Progenitor cell of endocrine pancreas (in vitro differentiated cells): ENCODE results near the gene PDE6C. TPM values are rescaled to one million over a fixed set of nuclear protein-coding genes. Genes with fewer than 3 reads are reported as not detected.

ENCODE experiments used
- DNase-seq: peaks from one replicate; pipeline ENCODE4 v3.0.0; 2021; ENCODE audit warnings: low spot score; ENCODE audit not compliant: unreplicated experiment
- H3K27ac Mint-ChIP-seq: 2 replicates; pipeline ENCODE4 v1.8.0; 2021; ENCODE audit warnings: mild to moderate bottlenecking, moderate library complexity, mixed read lengths
- H3K27me3 Mint-ChIP-seq: 2 replicates; pipeline ENCODE4 v1.8.0; 2021; ENCODE audit warnings: mixed read lengths
- H3K36me3 Mint-ChIP-seq: 2 replicates; pipeline ENCODE4 v1.8.0; 2022; ENCODE audit warnings: mixed read lengths; ENCODE audit not compliant: insufficient read depth
- H3K4me1 Mint-ChIP-seq: 2 replicates; pipeline ENCODE4 v1.8.0; 2021; ENCODE audit warnings: low read depth, mixed read lengths
- H3K4me3 Mint-ChIP-seq: 2 replicates; pipeline ENCODE4 v1.8.0; 2021; ENCODE audit warnings: low read depth, mild to moderate bottlenecking, moderate library complexity, mixed read lengths
- H3K9me3 Mint-ChIP-seq: 2 replicates; pipeline ENCODE4 v1.8.0; 2021; ENCODE audit warnings: low read depth, mixed read lengths
- total RNA-seq: library from RNA; stranded (reverse); gene quantifications from 2 replicates; pipeline ENCODE4 v1.2.1, GENCODE V29; 2021
- TF ChIP-seq, protein P1 (sequence below): fragments of 200-600 bp; sonication (generic); IDR thresholded peaks from one replicate; pipeline ENCODE4 v1.5.0; 2021; ENCODE audit warnings: antibody characterized with exemption, mild to moderate bottlenecking; ENCODE audit not compliant: unreplicated experiment

PDE6C gene
- total RNA-seq, 1 donor from 2014 or later: not detected

DNA sequence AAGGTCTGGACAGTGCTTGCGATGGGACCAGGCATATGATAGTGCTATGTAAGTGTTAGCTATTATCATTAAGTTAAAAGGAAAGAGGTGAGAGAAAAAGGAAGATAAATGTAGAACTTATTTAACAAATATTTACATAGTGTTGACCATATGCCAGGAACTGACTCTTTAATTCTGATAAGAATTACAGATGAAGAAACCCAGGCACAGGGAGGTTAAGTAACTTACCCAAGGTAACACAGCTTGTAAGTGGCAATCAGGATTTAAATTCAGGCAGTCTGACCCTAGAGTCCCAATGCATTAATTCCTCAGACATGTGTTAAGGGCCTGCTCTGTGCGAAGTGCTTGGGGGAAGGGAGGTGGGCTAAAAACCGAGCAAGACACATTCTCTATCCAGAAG is 34.8 kb upstream of the PDE6C start:
- peak overlapping the region; percentile 29 for H3K27ac Mint-ChIP-seq
- H3K4me1 Mint-ChIP-seq: peaks cover 21% of the 10 kb centered on the region
- H3K9me3 Mint-ChIP-seq: no peaks in the 10 kb centered on the region
- H3K36me3 Mint-ChIP-seq: no peaks in the 10 kb centered on the region
- H3K27me3 Mint-ChIP-seq: peaks cover 3% of the 10 kb centered on the region
- H3K4me3 Mint-ChIP-seq: no peak overlapping the region
- TF ChIP-seq, protein P1, sequence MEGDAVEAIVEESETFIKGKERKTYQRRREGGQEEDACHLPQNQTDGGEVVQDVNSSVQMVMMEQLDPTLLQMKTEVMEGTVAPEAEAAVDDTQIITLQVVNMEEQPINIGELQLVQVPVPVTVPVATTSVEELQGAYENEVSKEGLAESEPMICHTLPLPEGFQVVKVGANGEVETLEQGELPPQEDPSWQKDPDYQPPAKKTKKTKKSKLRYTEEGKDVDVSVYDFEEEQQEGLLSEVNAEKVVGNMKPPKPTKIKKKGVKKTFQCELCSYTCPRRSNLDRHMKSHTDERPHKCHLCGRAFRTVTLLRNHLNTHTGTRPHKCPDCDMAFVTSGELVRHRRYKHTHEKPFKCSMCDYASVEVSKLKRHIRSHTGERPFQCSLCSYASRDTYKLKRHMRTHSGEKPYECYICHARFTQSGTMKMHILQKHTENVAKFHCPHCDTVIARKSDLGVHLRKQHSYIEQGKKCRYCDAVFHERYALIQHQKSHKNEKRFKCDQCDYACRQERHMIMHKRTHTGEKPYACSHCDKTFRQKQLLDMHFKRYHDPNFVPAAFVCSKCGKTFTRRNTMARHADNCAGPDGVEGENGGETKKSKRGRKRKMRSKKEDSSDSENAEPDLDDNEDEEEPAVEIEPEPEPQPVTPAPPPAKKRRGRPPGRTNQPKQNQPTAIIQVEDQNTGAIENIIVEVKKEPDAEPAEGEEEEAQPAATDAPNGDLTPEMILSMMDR: no peak
- no peak for DNase-seq

GRCh38 chr10:93579089-93579488 is 33.2 kb upstream of the PDE6C start:
- DNase-seq: no peak
- no peaks in the 10 kb centered on the region for H3K9me3 Mint-ChIP-seq
- peaks cover 12% of the 10 kb centered on the region for H3K4me1 Mint-ChIP-seq
- TF ChIP-seq, protein P1: no peak
- no peak overlapping the region for H3K27ac Mint-ChIP-seq
- no peak overlapping the region for H3K4me3 Mint-ChIP-seq
- H3K27me3 Mint-ChIP-seq: peaks cover 3% of the 10 kb centered on the region
- H3K36me3 Mint-ChIP-seq: no peaks in the 10 kb centered on the region

DNA sequence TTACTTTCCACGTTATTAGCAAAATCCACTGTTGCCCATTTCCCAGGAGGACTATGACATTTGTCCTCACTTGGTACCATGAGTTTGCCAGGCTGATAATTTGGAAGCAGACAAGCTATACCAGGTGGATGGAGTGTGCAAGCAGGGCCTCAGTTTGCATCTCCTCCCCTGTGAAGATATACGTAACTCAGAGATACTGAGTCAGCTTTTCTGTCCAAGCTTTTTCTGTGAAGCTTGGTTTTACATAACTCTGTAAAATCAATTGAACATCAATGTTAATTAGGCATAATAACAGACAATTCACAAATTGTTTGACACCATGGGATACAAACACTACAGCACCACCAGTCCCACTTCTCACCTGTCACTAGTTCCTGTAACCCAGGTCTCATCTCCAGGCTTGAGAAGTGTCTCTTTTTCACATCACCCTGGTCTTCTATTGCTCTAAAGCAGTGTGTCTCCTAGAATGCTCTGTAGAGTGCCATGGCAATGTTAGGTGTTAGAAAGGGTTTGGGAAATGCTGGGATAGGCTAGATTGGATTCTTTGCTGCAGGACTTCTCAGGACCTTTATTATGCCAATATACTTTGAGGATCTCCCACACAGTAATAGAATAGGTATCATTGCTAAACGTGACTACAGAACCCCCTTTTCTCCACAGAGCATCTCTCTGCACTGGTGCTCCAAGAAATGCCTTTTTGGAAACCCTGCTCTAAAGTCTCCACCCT is 32.2 kb upstream of the PDE6C start:
- Mint-ChIP-seq H3K27me3 (peaks cover 7% of the 10 kb centered on the region), H3K4me1 (peaks cover 8% of the 10 kb centered on the region), H3K4me3 (no peak overlapping the region), H3K36me3 (no peaks in the 10 kb centered on the region), H3K9me3 (no peaks in the 10 kb centered on the region), H3K27ac (no peak overlapping the region)
- TF ChIP-seq, protein P1: no peak
- no peak for DNase-seq

GRCh38 chr10:93580828-93581227 is 31.5 kb upstream of the PDE6C start:
- Mint-ChIP-seq H3K27me3 (peaks cover 8% of the 10 kb centered on the region), H3K36me3 (no peaks in the 10 kb centered on the region), H3K4me1 (peaks cover 6% of the 10 kb centered on the region), H3K9me3 (no peaks in the 10 kb centered on the region), H3K27ac (peak overlapping the region; percentile 58), H3K4me3 (no peak overlapping the region)
- TF ChIP-seq, protein P1: no peak
- peak; percentile 51 for DNase-seq

DNA sequence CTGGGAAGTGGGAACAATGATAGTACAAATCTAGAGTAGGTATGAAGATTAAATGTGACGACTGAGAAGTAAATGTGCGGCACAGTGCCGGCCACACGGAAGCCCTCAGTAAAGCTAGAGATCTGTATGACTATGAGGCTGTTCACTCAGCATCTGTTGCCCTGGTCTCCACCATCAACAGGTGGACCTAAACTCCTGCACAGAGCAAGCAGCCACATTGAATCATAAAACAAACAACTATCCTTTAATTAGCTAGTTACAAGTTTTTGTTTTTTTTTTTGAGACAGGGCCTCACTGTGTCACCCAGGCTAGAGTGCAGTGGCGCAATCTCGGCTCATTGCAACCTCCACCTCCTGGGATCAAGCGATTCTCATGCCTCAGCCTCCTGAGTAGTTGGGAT is 27.9 kb upstream of the PDE6C start:
- H3K4me3 Mint-ChIP-seq: no peak overlapping the region
- H3K27ac Mint-ChIP-seq: no peak overlapping the region
- peaks cover 6% of the 10 kb centered on the region for H3K4me1 Mint-ChIP-seq
- peaks cover 17% of the 10 kb centered on the region for H3K27me3 Mint-ChIP-seq
- TF ChIP-seq, protein P1: no peak
- no peaks in the 10 kb centered on the region for H3K36me3 Mint-ChIP-seq
- H3K9me3 Mint-ChIP-seq: no peaks in the 10 kb centered on the region
- DNase-seq: no peak
